Vagina (tissue), 2 donors: ENCODE measurements around the gene HOXB1.

Experiments used
- POLR2A ChIP-seq, 2 donors: fragments of 450-650 bp; IDR thresholded peaks; one replicate each; pipeline ENCODE4 v1.6.1; 2017; ENCODE audit warnings: antibody characterized with exemption in 2 of 2, mild to moderate bottlenecking in 2 of 2, moderate library complexity in 2 of 2
- TF ChIP-seq, protein P1 (sequence below), 3 experiments: fragments of 450-650 bp in 2 of 3; fragments of 200-600 bp in 1 of 3; sonication (generic) in 1 of 3; IDR thresholded peaks; one replicate each; pipeline ENCODE4 v1.5.1; 2017 to 2019; ENCODE audit warnings: antibody characterized with exemption in 3 of 3, mild to moderate bottlenecking in 2 of 3, moderate library complexity in 2 of 3

DNA sequence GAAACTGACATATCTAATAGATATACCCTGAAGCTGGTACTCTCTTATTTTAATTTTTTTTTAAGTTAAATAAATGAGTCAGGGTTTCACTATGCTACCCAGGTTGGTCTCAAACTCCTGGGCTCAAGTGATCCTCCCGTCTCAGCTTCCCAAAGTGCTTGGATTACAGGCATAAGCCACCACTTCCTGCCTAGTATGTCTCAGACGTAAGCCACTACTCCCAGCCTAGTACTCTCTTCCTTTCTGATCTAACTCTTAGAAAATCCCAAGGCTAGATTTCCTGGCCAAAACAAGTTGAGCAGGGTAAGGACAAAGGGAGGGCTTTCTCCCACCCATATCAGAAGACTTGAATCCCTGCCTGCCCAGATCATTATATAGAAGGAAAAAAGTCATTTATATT lies 33.7 kb downstream of the HOXB1 start:
- no peak for TF ChIP-seq POLR2A (IDR thresholded peaks at IDR 0.05)
- TF ChIP-seq, protein P1, sequence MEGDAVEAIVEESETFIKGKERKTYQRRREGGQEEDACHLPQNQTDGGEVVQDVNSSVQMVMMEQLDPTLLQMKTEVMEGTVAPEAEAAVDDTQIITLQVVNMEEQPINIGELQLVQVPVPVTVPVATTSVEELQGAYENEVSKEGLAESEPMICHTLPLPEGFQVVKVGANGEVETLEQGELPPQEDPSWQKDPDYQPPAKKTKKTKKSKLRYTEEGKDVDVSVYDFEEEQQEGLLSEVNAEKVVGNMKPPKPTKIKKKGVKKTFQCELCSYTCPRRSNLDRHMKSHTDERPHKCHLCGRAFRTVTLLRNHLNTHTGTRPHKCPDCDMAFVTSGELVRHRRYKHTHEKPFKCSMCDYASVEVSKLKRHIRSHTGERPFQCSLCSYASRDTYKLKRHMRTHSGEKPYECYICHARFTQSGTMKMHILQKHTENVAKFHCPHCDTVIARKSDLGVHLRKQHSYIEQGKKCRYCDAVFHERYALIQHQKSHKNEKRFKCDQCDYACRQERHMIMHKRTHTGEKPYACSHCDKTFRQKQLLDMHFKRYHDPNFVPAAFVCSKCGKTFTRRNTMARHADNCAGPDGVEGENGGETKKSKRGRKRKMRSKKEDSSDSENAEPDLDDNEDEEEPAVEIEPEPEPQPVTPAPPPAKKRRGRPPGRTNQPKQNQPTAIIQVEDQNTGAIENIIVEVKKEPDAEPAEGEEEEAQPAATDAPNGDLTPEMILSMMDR (IDR thresholded peaks at IDR 0.05), result no peak
